Umbilical cord (tissue), 2 donors: ENCODE data around the gene LAMTOR2. TPM values are rescaled to one million over a fixed set of nuclear protein-coding genes. Genes with fewer than 3 reads are reported as not detected.

Source experiments
- DNase-seq: peaks from one replicate; pipeline ENCODE4 v3.0.0-alpha.2; 2015; ENCODE audit warnings: low spot score
- total RNA-seq: library from RNA; depleted of rRNA; stranded (reverse); fragments of >200 nt; gene quantifications from one replicate; pipeline ENCODE4 v1.2.3, GENCODE V29; 2014; ENCODE audit warnings: low replicate concordance; ENCODE audit not compliant: insufficient read depth

The LAMTOR2 gene
- total RNA-seq, 1 donor from 2014 or later = 17.6 TPM

DNA sequence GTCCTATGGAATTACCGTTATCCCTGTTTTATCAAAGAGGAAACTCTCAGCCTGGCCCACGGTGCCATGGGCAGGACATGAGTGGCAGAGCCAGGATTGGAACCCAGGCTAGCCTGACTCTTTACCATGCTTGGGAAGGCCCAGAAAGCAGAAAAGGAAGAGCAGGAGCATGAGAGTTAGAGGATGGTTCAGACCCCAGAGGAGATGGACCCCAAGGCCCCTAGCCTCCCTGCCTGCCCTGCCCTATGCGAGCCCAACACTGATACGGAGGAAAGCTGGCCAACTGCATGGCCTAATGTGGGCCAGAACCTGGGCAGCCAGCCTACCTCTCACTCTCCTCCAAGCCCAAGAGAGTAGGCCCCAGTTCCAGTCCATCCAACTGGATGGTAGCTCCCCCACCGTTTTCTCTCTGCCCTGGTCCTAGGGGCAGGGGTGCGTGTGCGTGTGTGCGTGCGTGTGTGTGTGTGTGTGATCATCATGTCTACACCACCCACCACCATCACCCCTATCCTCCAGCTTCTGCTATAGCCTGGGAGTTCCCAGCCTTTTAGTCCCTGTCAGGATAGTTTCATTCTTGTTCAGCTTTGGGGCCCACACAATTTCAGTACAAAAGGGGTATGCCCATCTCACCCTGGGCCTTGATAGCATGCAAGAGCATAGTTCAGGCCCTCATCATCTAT, 43.1 kb downstream of the LAMTOR2 start:
- DNase-seq = no peak

DNA sequence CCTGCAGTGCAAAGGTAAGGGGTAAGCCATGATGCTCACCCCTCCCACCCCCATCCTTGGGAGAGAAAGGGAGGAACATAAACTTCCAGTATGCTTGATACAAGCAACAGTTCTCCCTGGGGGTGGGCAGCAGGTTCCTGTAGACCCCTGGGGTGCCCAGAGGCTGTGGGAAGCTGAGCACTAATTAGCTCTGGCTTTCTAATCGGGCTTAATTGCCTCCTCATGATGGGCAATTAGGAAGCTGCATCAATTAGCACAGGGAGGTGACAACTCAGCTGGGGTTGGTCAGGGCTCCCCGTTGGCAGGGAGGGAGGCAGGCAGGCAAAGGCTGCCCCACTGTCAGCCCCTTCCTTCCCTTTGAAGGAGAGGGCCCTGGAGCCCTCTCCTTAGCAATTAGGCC, 44.2 kb downstream of the LAMTOR2 start:
- DNase-seq = no peak

DNA sequence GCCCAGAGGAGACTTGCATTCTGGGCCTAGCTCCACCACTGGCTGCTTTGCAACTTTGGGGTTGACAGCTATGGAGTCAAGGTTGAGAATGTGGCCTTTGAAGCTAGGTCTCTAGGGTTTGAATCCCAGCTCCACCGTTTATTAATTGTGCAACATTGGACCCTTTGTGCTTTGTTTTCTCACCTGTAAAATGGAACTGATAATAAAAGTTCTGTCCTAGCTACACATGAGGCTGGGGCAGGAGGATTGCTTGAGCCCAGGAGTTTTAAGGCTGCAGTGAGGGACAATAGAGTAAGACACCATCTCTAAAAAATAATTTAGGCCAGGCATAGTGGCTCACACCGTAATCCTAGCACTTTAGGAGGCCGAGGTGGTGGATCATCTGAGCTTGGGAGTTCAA, 44.7 kb downstream of the LAMTOR2 start:
- no peak for DNase-seq

DNA sequence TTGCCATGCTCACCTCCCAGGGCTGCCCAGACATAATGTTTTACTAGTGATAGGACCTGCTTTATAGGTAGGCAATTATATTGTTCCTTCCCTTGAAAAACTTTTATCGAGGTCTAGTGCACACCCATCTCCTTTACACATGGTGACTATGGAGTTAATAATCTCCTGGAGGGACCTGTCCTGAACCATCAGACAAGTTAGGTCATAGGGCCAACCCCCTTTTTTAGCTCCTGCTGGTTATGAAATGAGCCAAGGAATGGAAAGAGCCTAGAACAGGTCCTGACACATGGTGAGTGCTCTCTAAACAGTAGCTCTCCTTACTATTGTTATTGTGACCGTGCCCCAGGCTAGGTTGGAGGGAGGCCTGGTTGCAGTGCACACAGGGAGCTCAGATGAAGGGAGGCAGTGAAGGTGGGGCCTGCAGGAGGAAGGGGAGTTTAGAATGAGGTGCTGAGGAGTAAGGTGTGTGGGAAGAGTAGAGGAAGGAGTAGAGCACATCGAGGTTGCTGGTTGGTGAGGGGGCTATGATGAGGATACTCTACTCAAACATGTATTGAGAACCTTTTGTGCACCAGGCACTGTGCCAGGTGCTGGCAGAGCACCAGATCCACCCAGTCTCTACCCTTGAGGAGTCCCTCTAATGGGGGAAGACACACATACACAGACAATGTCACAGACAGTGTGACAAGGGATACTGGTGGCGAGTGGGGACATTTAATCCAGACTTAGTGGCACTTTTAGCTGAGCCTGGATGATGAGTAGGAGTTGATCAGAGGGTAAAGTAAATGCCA, 45.8 kb downstream of the LAMTOR2 start:
- no peak for DNase-seq

DNA sequence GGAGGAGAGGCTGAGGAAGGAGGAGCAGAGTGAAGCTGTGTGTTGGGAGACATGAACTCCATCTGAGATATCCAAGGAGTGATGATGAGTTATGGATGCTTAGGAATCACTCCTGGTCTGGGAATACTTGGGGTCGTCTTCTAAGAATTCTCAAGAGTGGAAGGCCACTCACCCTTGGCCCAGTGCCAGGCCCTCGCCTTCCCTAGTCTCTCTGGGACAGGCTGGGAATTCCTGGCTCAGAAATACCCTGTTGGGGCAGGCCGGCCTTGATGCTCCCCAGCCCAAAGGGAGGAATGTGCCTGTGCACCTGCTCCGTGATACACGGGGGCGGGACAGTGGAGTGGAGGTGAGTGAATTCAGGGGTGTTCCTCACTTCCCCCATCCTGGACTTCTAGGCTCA, 47.3 kb downstream of the LAMTOR2 start:
- no peak for DNase-seq

DNA sequence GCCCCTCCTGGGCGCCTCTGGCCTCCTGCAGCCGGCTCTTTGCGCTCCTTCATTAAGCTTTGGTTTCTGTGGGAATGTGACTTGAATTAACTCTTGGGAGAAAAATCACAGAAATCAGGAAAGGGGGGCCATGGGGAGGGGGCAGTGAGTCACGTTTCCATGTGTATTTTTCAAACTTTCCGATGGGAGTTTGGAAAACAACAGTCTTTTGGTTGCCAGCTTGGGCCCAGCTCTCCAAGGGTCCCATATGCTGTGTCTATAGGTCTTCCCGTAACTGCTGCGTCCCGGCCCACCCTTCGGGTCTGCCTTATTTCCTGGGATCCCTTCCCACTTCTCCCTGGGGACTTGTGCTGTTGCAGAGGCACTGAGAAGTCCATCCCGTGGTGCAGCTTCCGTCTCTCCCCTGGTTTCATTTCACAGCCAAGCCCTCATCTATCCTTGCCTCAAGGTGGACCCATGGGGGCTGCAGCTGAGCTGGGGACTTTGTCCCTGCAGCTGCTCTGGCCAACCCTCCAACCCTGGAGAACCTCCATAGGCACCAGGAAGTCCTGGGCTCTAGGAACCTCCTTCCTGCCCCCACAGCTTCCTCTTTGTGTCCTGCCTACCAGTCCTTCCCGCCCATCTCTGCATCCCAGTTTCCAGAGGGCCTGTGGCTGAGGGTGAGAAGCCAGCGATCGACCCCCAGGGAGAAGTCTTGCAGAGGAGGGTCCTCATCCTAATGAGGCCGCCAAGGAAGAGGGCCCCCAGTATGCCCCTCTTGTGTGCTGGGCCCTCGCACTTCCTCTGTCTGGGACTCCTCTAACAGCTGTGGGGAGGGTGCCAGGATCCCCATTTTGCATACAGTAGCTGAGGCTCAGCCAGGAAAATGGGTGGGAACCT, 48.3 kb downstream of the LAMTOR2 start:
- DNase-seq = no peak

DNA sequence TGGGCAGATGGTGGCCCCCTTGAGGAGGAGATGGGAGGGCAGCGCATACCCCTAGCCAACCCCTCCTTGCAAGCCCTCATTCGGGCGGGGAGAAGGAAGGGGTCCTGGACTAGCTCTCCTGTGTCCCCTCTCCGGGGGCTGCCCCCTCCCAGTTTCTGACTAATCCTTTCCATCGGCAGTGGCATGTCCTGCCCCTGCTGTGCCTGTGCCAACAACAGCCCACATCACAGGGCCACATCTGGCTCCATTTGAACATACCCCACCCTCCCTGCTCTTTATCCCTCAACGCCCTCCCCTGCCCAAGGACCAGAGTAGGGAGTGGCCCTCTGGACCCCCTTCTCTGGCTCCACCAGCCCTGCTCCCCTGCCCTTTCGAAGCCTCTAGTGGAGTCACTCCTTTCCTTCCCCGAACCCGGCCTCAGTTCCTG, 49.0 kb downstream of the LAMTOR2 start:
- no peak for DNase-seq

DNA sequence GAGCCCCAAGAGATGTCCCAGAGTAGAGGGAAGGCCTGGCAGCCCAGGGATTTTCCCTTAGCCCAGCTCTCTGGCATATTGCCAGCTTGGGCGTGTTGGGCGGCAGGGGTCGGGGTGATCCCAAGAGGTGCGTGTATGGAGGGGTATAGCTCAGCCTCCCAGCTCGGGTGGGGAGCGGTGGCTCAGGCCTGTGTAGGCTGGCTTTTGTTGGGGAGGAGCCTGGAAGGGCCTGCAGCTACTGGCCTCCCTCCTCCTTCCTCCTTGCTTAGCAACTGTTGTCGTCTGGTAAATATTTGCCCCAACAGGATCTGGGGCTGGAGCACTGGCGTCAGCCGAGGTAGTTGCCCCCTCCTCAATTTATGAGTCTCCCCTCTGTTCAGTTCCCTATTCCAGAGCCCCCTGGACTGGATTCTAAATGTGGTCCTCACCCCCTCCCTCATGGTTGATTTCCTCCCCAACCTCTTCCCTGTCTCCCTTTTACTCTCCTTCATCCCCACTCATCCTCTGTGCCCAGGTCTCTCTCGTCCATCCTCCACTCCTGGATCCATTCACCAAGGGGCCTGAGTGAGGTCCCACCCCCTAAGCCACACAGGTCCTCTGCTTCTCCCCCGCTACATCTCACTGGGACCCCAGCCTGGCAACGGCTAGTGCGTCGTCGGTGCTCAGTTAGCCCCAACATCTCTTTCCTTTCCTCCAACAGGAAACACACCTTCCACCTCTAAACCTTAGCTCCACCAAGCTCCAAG, 49.7 kb downstream of the LAMTOR2 start:
- peak; percentile 97 for DNase-seq

DNA sequence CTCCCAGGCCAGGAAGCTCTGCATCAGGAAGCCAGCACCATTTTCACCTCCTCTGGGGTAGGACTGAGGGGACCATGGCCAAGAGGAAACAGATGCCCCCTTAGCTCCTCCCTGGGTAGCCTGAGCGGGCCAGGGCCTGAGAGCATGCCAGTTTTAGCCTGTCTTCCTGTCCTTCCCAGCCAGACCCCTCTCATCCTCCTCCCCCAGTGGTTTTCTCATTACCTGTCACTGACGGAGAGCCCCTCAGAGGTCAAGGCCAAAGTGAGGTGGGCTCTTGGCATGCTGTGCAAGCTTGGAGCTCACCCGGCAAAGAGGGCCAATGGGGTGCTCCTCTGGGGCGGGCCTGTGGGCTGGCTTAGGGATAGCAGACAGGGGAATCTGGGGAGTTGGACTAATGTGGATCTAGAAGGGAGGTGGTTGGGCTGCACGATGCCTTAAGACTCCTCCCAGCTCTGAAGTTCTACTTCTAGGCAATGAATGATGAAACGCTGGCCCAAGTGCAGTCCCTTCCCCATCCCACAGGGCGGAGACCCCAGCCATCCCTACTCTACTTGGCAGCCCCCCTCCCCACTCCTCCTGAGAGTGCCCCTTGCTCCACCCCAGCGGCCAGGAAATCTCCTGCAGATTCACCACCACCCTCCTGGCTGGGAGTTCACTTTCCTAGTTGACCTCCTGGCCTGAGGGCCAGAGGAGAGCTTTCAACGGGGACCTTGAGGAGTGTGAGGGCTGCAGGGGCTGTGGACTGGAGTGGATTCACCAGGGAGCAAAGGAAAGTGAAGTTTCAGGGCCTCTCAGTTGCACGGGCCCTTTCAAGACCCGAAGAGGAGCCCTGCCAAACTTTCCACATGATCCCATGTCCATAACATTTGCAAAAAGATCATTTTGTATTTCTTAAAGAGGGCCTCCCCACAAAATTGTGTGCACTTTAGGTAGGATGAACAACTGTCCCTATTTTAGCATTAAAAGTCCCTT, 50.6 kb downstream of the LAMTOR2 start:
- peak; percentile 89 for DNase-seq

DNA sequence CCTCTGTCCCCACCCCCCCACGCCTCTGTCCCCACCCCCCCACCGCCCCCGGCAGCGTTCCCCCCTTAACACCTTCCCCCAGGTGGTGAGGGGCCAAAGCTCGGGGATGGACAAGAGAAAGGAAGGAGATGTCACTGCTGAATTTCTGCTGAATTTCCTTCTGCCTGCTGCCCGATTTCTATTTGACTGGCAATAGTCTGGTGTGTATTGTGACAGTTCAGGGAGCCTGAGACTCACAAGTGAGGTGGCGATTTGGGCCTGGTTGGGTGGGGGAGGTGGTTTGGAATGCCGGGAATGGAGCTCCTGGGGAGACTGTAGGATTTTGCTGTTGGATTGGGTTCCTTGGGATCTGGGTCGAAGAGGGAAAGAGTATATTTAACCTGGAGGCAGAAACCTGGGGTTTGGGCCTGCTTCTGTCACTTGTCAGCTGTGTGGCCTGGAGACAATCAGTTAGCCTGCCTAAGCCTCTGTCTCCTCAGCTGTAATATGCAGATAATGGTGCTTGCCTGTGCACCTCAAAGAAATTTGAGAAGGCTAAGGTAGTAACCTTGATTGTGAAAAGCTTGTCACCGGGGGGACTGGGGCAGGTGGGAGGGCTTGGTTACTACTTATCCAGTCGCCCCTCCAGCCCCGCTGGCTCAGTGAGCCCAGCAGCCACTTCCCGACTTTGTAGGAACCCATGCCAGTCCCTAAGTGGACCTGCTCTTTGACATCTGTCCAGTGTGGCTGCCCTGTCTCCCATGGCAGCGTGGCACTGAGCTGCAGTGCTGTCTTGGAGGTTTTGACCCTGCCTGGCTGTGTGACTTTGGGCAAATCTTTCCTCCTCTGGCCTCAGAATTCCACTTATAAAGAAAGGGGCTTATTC, 52.3 kb downstream of the LAMTOR2 start:
- no peak for DNase-seq

DNA sequence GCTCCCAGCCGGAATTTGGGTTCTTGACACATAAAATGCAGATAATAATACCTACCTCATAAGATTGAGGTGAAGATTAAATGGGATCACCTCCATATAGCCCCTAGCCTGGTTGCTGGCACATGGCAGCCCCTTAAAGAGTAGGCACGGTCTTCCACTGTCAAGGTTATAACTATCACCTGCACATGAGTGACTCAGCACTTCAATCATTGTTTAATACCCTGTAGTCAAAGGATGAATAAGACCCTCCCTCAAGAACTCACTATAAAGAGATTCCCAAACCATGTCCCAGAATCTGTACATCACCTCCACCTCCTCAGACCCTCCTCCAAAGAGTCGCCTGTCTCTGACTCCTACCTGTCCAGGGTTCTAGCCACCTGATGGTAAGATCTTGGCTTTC, 53.5 kb downstream of the LAMTOR2 start:
- no peak for DNase-seq

Other genes starting within 250 kb of the LAMTOR2 start
- gene GON4L, start 197.6 kb upstream of the LAMTOR2 start, total RNA-seq = 90.0 TPM
- gene SYT11, start 195.2 kb upstream of the LAMTOR2 start, total RNA-seq = 22.4 TPM
- gene RIT1, start 143.4 kb upstream of the LAMTOR2 start, total RNA-seq = 41.7 TPM
- gene KHDC4, start 120.4 kb upstream of the LAMTOR2 start, total RNA-seq = 40.7 TPM
- 6.3 TPM for gene RXFP4, start 113.1 kb upstream of the LAMTOR2 start, total RNA-seq
- 57.5 TPM for gene ARHGEF2, start 76.2 kb upstream of the LAMTOR2 start, total RNA-seq
- gene SSR2, start 33.8 kb upstream of the LAMTOR2 start, total RNA-seq = 355 TPM
- 5.3 TPM for gene UBQLN4, start 984 bp upstream of the LAMTOR2 start, total RNA-seq
- gene RAB25, start 6.4 kb downstream of the LAMTOR2 start, total RNA-seq = 2.2 TPM
- 4.6 TPM for gene MEX3A, start 27.7 kb downstream of the LAMTOR2 start, total RNA-seq
- 422 TPM for gene LMNA, start 59.9 kb downstream of the LAMTOR2 start, total RNA-seq
- 11.8 TPM for gene SEMA4A, start 98.8 kb downstream of the LAMTOR2 start, total RNA-seq
- 3.9 TPM for gene SLC25A44, start 139.3 kb downstream of the LAMTOR2 start, total RNA-seq
- 19.3 TPM for gene PMF1, start 158.2 kb downstream of the LAMTOR2 start, total RNA-seq
- not detected for gene BGLAP, start 187.4 kb downstream of the LAMTOR2 start, total RNA-seq
- gene PAQR6, start 193.3 kb downstream of the LAMTOR2 start, total RNA-seq = not detected
- gene SMG5, start 228.0 kb downstream of the LAMTOR2 start, total RNA-seq = 43.3 TPM
- gene TMEM79, start 229.5 kb downstream of the LAMTOR2 start, total RNA-seq = 3.4 TPM
- 20.7 TPM for gene GLMP, start 240.9 kb downstream of the LAMTOR2 start, total RNA-seq
- 6.0 TPM for gene VHLL, start 244.5 kb downstream of the LAMTOR2 start, total RNA-seq